ENCODE results near the gene COL3A1.

DNA sequence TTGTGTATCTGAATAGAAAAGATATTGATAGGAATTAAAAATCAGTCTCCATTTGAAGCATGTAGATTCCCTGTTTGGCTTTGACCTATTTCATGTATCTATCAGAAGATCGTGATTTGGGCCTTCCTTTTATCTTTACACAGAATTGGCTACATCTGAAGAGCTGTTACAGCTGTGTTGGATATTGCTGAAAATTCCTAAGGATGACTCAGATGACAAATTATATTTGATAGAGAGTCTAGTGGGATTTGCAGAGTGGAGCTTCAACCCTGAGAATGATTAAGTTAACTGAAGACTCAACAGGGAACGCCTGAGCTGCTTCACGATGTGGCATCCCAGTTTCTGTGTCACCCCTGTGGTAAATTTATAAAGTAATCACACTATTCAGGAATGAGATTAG lies 4.9 kb upstream of the COL3A1 start:
- TF ChIP-seq POLR2AphosphoS5 (IDR thresholded peaks at IDR 0.05; ENCODE audit: low read depth, low read length), result no peak
- no peak for TF ChIP-seq POLR2A (IDR thresholded peaks at IDR 0.05; ENCODE audit: low read depth, low read length)
